ENCODE measurements around the gene GALNT7.

GALNT7 gene

GRCh38 chr4:173370130-173370476 is 201.5 kb downstream of the GALNT7 start:
- peaks cover 3% of the 10 kb centered on the region for H3K79me1 ChIP-seq (ENCODE audit: low read depth, low read length)
- H3K4me1 ChIP-seq (ENCODE audit: control insufficient read depth in 2 of 2, insufficient read depth in 1 of 2, low read depth in 1 of 2, low read length in 2 of 2) = peaks cover 0 to 9% of the 10 kb centered on the region in 2 donors
- H4K8ac ChIP-seq (ENCODE audit: low read depth, low read length) = no peak overlapping the region
- WGBS, 2 donors (ENCODE audit: extremely low coverage in 2 of 2, insufficient read length in 2 of 2, insufficient replicate concordance in 1 of 2) = no CpG with 5 or more reads among the region's 14 CpGs
- H4K91ac ChIP-seq (ENCODE audit: low read depth, low read length, poor library complexity) = no peak overlapping the region
- H2BK120ac ChIP-seq (ENCODE audit: low read depth, low read length) = no peak overlapping the region
- peak overlapping the region; percentile 87 to 97 for H3K4me3 ChIP-seq (ENCODE audit: low read length in 2 of 2)
- peak overlapping the region; percentile 17 for H3K9ac ChIP-seq (ENCODE audit: low read depth, low read length, poor library complexity)
- H2BK12ac ChIP-seq (ENCODE audit: low read length) = no peak overlapping the region
- DNase-seq (ENCODE audit: low spot score) = no peak
- H3K14ac ChIP-seq (ENCODE audit: low read length) = no peak overlapping the region
- H3K27ac ChIP-seq (replicated peaks; ENCODE audit: low read length) = peak overlapping the region; percentile 75
- H2BK5ac ChIP-seq (ENCODE audit: low read length) = peak overlapping the region; percentile 53
- H3K18ac ChIP-seq (ENCODE audit: low read length) = no peak overlapping the region
- peaks cover 0 to 10% of the 10 kb centered on the region in 2 donors for H3K9me3 ChIP-seq (replicated peaks in 1 of 2; ENCODE audit: control insufficient read depth in 2 of 2, insufficient read depth in 1 of 2, low read depth in 1 of 2, low read length in 2 of 2)
- peaks cover 0 to 22% of the 10 kb centered on the region in 2 donors for H3K36me3 ChIP-seq (replicated peaks in 1 of 2; ENCODE audit: control insufficient read depth in 2 of 2, insufficient read depth in 2 of 2, low read length in 2 of 2)
- no peak overlapping the region for H2AK5ac ChIP-seq (ENCODE audit: low read depth, low read length)
- H2BK15ac ChIP-seq (ENCODE audit: low read length) = no peak overlapping the region
- H3K4ac ChIP-seq (ENCODE audit: low read length) = no peak overlapping the region
- H3K27me3 ChIP-seq (ENCODE audit: control insufficient read depth in 3 of 3, insufficient read depth in 3 of 3, low read depth in 1 of 3, low read length in 3 of 3) = no peaks in the 10 kb centered on the region
- peak overlapping the region; percentile 83 for H3K4me2 ChIP-seq (ENCODE audit: insufficient read depth, low read length, poor library complexity, severe bottlenecking)
- no peak overlapping the region for H3K23ac ChIP-seq (ENCODE audit: low read depth, low read length, poor library complexity)
- H2AFZ ChIP-seq (ENCODE audit: low read length) = peak overlapping the region; percentile 83

GRCh38 chr4:173370477-173371291 is 202.1 kb downstream of the GALNT7 start, which contains the start of gene SAP30:
SAP30 (plus strand) TSS chr4:173370954; CDS start chr4:173371183, 229 bp downstream.
- Histone ChIP-seq H4K91ac (ENCODE audit: low read depth, low read length, poor library complexity) (no peak within 1 kb of the TSS), H2BK120ac (ENCODE audit: low read depth, low read length) (no peak within 1 kb of the TSS), H3K9me3 (replicated peaks in 1 of 2; ENCODE audit: control insufficient read depth in 2 of 2, insufficient read depth in 1 of 2, low read depth in 1 of 2, low read length in 2 of 2) (peaks cover 0 to 15% of the 10 kb centered on the region in 2 donors), H3K4me2 (ENCODE audit: insufficient read depth, low read length, poor library complexity, severe bottlenecking) (peak within 1 kb of the TSS; percentile 83), H3K27me3 (ENCODE audit: control insufficient read depth in 3 of 3, insufficient read depth in 3 of 3, low read depth in 1 of 3, low read length in 3 of 3) (no peaks in the 10 kb centered on the region), H2AFZ (ENCODE audit: low read length) (peak within 1 kb of the TSS; percentile 90), H3K23ac (ENCODE audit: low read depth, low read length, poor library complexity) (peak within 1 kb of the TSS; percentile 92), H3K18ac (ENCODE audit: low read length) (peak within 1 kb of the TSS; percentile 97), H2BK5ac (ENCODE audit: low read length) (peak within 1 kb of the TSS; percentile 53), H4K8ac (ENCODE audit: low read depth, low read length) (peak within 1 kb of the TSS; percentile 17), H3K4ac (ENCODE audit: low read length) (no peak within 1 kb of the TSS), H2BK12ac (ENCODE audit: low read length) (no peak within 1 kb of the TSS), H3K79me1 (ENCODE audit: low read depth, low read length) (peaks cover 3% of the 10 kb centered on the region), H2AK5ac (ENCODE audit: low read depth, low read length) (peak within 1 kb of the TSS; percentile 74), H3K27ac (replicated peaks; ENCODE audit: low read length) (peak within 1 kb of the TSS; percentile 89), H3K4me1 (ENCODE audit: control insufficient read depth in 2 of 2, insufficient read depth in 1 of 2, low read depth in 1 of 2, low read length in 2 of 2) (peaks cover 0 to 9% of the 10 kb centered on the region in 2 donors), H3K14ac (ENCODE audit: low read length) (peak within 1 kb of the TSS; percentile 71), H3K9ac (ENCODE audit: low read depth, low read length, poor library complexity) (peak within 1 kb of the TSS; percentile 99), H2BK15ac (ENCODE audit: low read length) (peak within 1 kb of the TSS; percentile 64), H3K36me3 (replicated peaks in 1 of 2; ENCODE audit: control insufficient read depth in 2 of 2, insufficient read depth in 2 of 2, low read length in 2 of 2) (peaks cover 1 to 28% of the 10 kb centered on the region in 2 donors), H3K4me3 (ENCODE audit: low read length in 2 of 2) (peak within 1 kb of the TSS; percentile 97 to 100)
- no CpG with 5 or more reads among the region's 72 CpGs for WGBS, 2 donors (ENCODE audit: extremely low coverage in 2 of 2, insufficient read length in 2 of 2, insufficient replicate concordance in 1 of 2)
- peak; percentile 98 for DNase-seq (ENCODE audit: low spot score)

GRCh38 chr4:173371292-173372192 is 202.9 kb downstream of the GALNT7 start:
- WGBS, 2 donors (ENCODE audit: extremely low coverage in 2 of 2, insufficient read length in 2 of 2, insufficient replicate concordance in 1 of 2) = no CpG with 5 or more reads among the region's 68 CpGs

More at GRCh38 chr4:173371292-173372192, 202.9 kb downstream of the GALNT7 start:
- no peak overlapping the region for H2BK5ac ChIP-seq (ENCODE audit: low read length)
- H3K4me3 ChIP-seq (ENCODE audit: low read length in 2 of 2) = peak overlapping the region; percentile 97 to 100
- H3K14ac ChIP-seq (ENCODE audit: low read length) = peak overlapping the region; percentile 71
- DNase-seq (ENCODE audit: low spot score) = peak; percentile 45
- H3K4me1 ChIP-seq (ENCODE audit: control insufficient read depth in 2 of 2, insufficient read depth in 1 of 2, low read depth in 1 of 2, low read length in 2 of 2) = peaks cover 0 to 9% of the 10 kb centered on the region in 2 donors
- H2BK120ac ChIP-seq (ENCODE audit: low read depth, low read length) = no peak overlapping the region
- H3K4ac ChIP-seq (ENCODE audit: low read length) = no peak overlapping the region
- peak overlapping the region; percentile 92 for H3K23ac ChIP-seq (ENCODE audit: low read depth, low read length, poor library complexity)
- peak overlapping the region; percentile 64 for H3K4me2 ChIP-seq (ENCODE audit: insufficient read depth, low read length, poor library complexity, severe bottlenecking)
- H4K8ac ChIP-seq (ENCODE audit: low read depth, low read length) = peak overlapping the region; percentile 17
- H3K27ac ChIP-seq (replicated peaks; ENCODE audit: low read length) = peak overlapping the region; percentile 89
- no peak overlapping the region for H2AK5ac ChIP-seq (ENCODE audit: low read depth, low read length)
- peak overlapping the region; percentile 90 for H2AFZ ChIP-seq (ENCODE audit: low read length)
- H3K18ac ChIP-seq (ENCODE audit: low read length) = peak overlapping the region; percentile 61
- H2BK12ac ChIP-seq (ENCODE audit: low read length) = no peak overlapping the region
- H3K36me3 ChIP-seq (replicated peaks in 1 of 2; ENCODE audit: control insufficient read depth in 2 of 2, insufficient read depth in 2 of 2, low read length in 2 of 2) = peaks cover 4 to 37% of the 10 kb centered on the region in 2 donors
- H3K27me3 ChIP-seq (ENCODE audit: control insufficient read depth in 3 of 3, insufficient read depth in 3 of 3, low read depth in 1 of 3, low read length in 3 of 3) = no peaks in the 10 kb centered on the region
- peaks cover 0 to 18% of the 10 kb centered on the region in 2 donors for H3K9me3 ChIP-seq (replicated peaks in 1 of 2; ENCODE audit: control insufficient read depth in 2 of 2, insufficient read depth in 1 of 2, low read depth in 1 of 2, low read length in 2 of 2)
- H3K9ac ChIP-seq (ENCODE audit: low read depth, low read length, poor library complexity) = peak overlapping the region; percentile 88
- H2BK15ac ChIP-seq (ENCODE audit: low read length) = peak overlapping the region; percentile 3
- H4K91ac ChIP-seq (ENCODE audit: low read depth, low read length, poor library complexity) = no peak overlapping the region
- peaks cover 3% of the 10 kb centered on the region for H3K79me1 ChIP-seq (ENCODE audit: low read depth, low read length)

All from neuronal stem cell (in vitro differentiated cells).